ENCODE measurements around the gene PEX11B.

- TF ChIP-seq POLR2A (IDR thresholded peaks at IDR 0.05; ENCODE audit: low read length), result peak; percentile 99
- TF ChIP-seq GATA1 (IDR thresholded peaks at IDR 0.05; ENCODE audit: low read depth, low read length), result no peak
Observed at GRCh38 chr1:145964328-145965118, 46.0 kb upstream of the PEX11B start, which contains the start of the genes ANKRD34A and POLR3GL.
